Measurements from ENCODE around the gene TRAPPC5.

TRAPPC5 gene

DNA sequence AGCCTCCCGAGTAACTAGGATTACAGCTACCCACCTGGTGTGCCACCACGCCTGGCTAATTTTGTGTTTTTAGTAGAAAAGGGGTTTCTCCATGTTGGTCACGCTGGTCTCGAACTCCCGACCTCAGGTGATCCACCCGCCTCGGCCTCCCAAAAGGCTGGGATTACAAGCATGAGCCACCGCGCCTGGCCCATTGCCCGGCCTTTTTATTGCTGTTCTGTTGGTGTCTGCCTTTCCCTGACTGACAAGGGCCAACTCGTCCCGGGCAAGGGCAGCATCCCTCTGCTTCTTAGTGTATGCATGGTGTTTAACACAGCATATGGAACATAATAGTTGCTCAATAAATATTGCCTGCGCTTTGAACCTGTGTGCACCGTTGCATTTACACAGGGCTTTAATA, 18.0 kb upstream of the TRAPPC5 start:
- no peak overlapping the region for H3K4me3 ChIP-seq (replicated peaks; ENCODE audit: insufficient read depth, low read length)
- no peak for TF ChIP-seq GABPA (IDR thresholded peaks at IDR 0.05; ENCODE audit: low read depth)
- TF ChIP-seq SPI1 (IDR thresholded peaks at IDR 0.05; ENCODE audit: borderline replicate concordance, low read depth) = no peak
- TF ChIP-seq, protein P1, sequence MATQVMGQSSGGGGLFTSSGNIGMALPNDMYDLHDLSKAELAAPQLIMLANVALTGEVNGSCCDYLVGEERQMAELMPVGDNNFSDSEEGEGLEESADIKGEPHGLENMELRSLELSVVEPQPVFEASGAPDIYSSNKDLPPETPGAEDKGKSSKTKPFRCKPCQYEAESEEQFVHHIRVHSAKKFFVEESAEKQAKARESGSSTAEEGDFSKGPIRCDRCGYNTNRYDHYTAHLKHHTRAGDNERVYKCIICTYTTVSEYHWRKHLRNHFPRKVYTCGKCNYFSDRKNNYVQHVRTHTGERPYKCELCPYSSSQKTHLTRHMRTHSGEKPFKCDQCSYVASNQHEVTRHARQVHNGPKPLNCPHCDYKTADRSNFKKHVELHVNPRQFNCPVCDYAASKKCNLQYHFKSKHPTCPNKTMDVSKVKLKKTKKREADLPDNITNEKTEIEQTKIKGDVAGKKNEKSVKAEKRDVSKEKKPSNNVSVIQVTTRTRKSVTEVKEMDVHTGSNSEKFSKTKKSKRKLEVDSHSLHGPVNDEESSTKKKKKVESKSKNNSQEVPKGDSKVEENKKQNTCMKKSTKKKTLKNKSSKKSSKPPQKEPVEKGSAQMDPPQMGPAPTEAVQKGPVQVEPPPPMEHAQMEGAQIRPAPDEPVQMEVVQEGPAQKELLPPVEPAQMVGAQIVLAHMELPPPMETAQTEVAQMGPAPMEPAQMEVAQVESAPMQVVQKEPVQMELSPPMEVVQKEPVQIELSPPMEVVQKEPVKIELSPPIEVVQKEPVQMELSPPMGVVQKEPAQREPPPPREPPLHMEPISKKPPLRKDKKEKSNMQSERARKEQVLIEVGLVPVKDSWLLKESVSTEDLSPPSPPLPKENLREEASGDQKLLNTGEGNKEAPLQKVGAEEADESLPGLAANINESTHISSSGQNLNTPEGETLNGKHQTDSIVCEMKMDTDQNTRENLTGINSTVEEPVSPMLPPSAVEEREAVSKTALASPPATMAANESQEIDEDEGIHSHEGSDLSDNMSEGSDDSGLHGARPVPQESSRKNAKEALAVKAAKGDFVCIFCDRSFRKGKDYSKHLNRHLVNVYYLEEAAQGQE (IDR thresholded peaks at IDR 0.05; ENCODE audit: insufficient replicate concordance, low read depth) = no peak
- TF ChIP-seq, protein P2, sequence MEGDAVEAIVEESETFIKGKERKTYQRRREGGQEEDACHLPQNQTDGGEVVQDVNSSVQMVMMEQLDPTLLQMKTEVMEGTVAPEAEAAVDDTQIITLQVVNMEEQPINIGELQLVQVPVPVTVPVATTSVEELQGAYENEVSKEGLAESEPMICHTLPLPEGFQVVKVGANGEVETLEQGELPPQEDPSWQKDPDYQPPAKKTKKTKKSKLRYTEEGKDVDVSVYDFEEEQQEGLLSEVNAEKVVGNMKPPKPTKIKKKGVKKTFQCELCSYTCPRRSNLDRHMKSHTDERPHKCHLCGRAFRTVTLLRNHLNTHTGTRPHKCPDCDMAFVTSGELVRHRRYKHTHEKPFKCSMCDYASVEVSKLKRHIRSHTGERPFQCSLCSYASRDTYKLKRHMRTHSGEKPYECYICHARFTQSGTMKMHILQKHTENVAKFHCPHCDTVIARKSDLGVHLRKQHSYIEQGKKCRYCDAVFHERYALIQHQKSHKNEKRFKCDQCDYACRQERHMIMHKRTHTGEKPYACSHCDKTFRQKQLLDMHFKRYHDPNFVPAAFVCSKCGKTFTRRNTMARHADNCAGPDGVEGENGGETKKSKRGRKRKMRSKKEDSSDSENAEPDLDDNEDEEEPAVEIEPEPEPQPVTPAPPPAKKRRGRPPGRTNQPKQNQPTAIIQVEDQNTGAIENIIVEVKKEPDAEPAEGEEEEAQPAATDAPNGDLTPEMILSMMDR (IDR thresholded peaks at IDR 0.05; ENCODE audit: insufficient read depth, low read length) = no peak
- no peak for TF ChIP-seq POLR2AphosphoS5 (IDR thresholded peaks at IDR 0.05; ENCODE audit: low read depth)
- no peak for DNase-seq (ENCODE audit: low read depth in 1 of 2, low spot score in 1 of 2)
- no peaks in the 10 kb centered on the region for H3K27me3 ChIP-seq (ENCODE audit: insufficient read depth, poor library complexity, severe bottlenecking)
- no peak overlapping the region for H3K27ac ChIP-seq (replicated peaks)

DNA sequence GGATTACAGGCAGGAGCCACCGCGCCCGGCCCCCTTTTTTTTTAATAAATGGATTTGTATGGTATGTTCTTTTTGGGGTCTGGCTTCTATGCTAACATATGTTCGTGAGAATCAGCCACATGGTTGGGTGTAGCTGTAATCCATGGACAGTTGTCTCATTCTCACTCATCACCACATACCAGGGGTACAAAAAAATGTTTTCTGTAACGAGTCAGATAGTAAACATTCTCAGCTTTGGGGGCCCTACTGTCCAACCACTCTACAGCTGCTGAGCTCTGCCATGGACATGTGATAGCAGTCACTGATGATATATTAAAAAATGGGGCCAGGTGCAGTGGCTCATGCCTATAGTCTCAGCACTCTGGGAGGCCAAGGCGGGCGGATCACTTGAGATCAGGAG, 16.9 kb upstream of the TRAPPC5 start:
- Histone ChIP-seq H3K27me3 (ENCODE audit: insufficient read depth, poor library complexity, severe bottlenecking) (no peaks in the 10 kb centered on the region), H3K4me3 (replicated peaks; ENCODE audit: insufficient read depth, low read length) (no peak overlapping the region), H3K27ac (replicated peaks) (no peak overlapping the region)
- DNase-seq (ENCODE audit: low read depth in 1 of 2, low spot score in 1 of 2) = no peak
- TF ChIP-seq, protein P2 (IDR thresholded peaks at IDR 0.05; ENCODE audit: insufficient read depth, low read length) = no peak
- TF ChIP-seq GABPA (IDR thresholded peaks at IDR 0.05; ENCODE audit: low read depth) (no peak), POLR2AphosphoS5 (IDR thresholded peaks at IDR 0.05; ENCODE audit: low read depth) (no peak), SPI1 (IDR thresholded peaks at IDR 0.05; ENCODE audit: borderline replicate concordance, low read depth) (no peak)
- TF ChIP-seq, protein P1 (IDR thresholded peaks at IDR 0.05; ENCODE audit: insufficient replicate concordance, low read depth) = no peak

DNA sequence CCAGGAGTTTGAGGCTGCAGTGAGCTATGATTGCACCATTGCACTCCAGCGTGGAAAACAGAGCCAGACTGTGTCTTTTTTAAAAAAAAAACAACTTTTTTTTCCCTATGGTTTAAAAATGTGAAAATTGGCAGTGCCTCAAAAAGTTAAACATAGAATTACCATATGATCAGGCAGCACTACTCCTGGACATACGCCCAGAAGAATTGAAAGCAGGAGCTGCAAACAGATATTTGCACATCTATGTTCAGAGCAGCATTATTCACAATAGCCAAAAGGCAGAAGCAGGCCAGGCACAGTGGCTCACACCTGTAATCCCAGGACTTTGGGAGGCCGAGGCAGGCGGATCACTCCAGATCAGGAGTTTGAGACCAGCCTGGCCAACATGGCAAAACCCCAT, 15.6 kb upstream of the TRAPPC5 start:
- TF ChIP-seq, protein P2 (IDR thresholded peaks at IDR 0.05; ENCODE audit: insufficient read depth, low read length) = no peak
- TF ChIP-seq SPI1 (IDR thresholded peaks at IDR 0.05; ENCODE audit: borderline replicate concordance, low read depth) (no peak), GABPA (IDR thresholded peaks at IDR 0.05; ENCODE audit: low read depth) (no peak), POLR2AphosphoS5 (IDR thresholded peaks at IDR 0.05; ENCODE audit: low read depth) (no peak)
- TF ChIP-seq, protein P1 (IDR thresholded peaks at IDR 0.05; ENCODE audit: insufficient replicate concordance, low read depth) = no peak
- no peak overlapping the region for H3K27ac ChIP-seq (replicated peaks)
- H3K4me3 ChIP-seq (replicated peaks; ENCODE audit: insufficient read depth, low read length) = no peak overlapping the region
- no peak for DNase-seq (ENCODE audit: low read depth in 1 of 2, low spot score in 1 of 2)
- H3K27me3 ChIP-seq (ENCODE audit: insufficient read depth, poor library complexity, severe bottlenecking) = no peaks in the 10 kb centered on the region
